Stimulated activated CD8-positive, alpha-beta memory T cell treated with anti-CD3 and anti-CD28 coated beads, Interleukin-4, amount 100 ng/mL, for 1 hour (primary cell): ENCODE results near the gene ATXN7L3.

ENCODE experiments used
- DNase-seq, 2 donors: peaks; one replicate each; pipeline ENCODE4 v3.0.0-alpha.2; 2020; ENCODE audit warnings: low read depth in 2 of 2, low spot score in 1 of 2

ATXN7L3 gene

GRCh38 chr17:44218344-44219107 lies 18.8 kb upstream of the ATXN7L3 start:
- peak in 1 of 2 donors; percentile 82 for DNase-seq

GRCh38 chr17:44217738-44218343 lies 18.2 kb upstream of the ATXN7L3 start:
- no peak for DNase-seq

DNA sequence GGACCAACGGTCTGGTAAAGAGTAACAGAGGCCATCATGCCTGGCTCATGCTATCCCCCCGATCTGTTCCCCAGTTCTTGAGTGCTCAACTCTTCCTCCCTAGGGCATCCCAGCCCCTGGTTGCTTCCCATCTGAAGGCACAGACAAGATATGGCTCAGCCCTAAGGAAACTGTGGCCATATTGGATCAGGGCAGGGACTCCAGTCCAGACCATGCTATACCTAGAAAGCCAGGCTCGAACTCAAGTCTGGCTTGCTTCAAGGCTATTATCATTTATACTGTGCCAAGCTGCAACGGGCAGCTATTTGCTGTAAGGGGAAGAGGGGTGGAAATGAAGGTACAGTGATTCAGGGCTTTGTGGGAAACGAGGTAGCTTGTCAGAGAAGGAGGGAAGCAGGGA lies 17.0 kb upstream of the ATXN7L3 start:
- no peak for DNase-seq

- no peak for DNase-seq
These were observed 16.5 kb upstream of the ATXN7L3 start for GRCh38 chr17:44216173-44216572.

GRCh38 chr17:44214896-44215295 lies 15.2 kb upstream of the ATXN7L3 start:
- no peak for DNase-seq

DNA sequence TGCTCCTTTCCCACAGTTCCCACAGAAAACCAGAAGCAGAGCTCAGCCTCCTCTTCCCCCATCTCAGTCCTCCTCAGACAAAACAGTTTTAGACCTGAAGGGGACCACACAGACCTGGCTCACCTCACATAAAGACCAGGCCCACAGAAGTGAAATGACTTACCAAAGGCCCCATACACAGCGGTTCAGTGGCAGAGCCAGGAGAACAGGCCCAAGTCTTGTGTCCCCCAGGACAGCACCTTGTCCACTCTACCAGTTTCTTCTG lies 14.5 kb upstream of the ATXN7L3 start:
- DNase-seq = no peak

DNA sequence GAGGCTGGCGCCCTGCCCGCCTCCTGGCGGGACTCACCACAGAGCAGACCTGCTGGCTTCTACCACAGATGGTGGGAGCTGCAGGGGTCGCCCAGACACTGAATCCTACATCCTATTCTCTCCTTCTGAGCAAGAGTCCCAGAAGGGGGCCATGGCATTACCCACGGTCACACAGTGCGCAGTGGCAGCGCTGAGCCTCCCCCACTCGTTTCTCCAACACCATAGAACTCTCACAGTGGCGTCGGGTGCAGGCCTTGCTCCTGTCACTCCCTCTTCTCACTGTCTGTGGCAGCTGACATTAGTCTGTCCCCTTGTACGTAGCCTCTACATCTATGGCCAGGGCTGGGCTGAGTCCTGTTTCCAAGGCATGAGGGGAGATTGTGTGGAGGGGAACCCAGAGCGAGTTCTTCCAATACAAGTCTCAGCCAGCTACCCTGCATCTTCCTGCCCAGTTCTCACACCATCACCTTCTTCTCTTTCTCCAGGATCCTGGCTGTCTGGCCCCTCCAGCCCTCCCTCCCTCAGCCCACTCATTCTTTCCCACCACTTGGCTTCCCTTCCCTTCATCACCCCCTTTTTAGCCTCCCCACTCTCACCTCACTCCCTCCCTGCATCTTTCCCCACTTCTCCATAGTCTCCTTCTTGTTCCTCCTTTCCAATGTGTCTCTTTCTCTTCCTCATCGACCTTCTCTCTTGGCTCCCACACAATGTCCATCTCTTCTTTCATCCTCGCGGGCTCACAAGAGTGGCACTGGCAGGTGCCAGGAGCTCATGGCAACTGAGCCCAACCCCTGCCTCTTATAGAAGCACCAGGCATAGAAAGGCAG lies 13.9 kb upstream of the ATXN7L3 start:
- no peak for DNase-seq

GRCh38 chr17:44212507-44213402 lies 13.1 kb upstream of the ATXN7L3 start:
- DNase-seq = no peak

- no peak for DNase-seq
These were observed 11.9 kb upstream of the ATXN7L3 start for GRCh38 chr17:44211281-44212265.

DNA sequence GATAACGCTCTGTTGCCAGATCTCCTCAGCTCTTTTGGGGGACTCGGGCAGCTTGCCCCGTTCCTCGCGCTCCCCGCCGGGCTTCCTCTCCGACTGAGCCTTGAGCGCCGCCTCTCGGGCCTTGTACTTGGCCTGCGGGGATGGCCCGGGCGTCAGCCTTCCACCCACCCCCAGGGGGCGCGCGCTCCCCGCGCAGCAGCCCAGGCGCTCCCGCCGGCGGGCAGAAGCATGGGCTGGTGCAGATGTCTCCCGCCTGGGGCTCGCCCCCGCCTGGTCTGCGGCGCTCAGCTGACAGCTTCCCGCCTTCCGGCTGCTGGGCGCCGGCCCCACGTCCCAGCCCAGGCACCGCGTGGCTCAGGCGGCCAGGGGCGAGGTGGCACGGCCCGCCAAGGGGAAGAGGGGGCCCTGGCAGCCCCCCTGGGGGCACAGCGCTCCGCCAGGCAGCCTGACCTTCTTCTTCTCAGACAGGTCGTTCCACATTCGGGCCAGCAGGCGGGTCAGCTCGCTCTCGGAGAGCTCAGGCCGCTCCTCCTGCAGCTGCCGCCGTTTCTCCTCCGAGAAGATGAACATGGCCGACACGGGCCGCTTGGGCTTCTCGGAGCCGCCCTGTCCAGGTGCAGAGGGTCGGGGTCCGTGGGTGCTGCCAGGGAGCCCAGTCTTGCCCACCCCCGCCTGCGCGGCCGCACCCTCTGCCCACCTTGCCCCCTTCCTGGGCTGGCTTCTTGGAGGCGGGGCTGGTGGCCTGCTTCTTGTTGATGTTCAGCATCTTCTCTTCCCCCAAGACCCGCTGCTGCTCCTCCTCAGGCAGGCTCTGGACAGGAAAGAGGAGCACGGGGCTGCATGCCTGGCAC lies 10.9 kb upstream of the ATXN7L3 start:
- peak; percentile 75 to 82 for DNase-seq

GRCh38 chr17:44209786-44210341 lies 10.2 kb upstream of the ATXN7L3 start:
- DNase-seq = no peak

- DNase-seq = no peak
These were observed 8.1 kb upstream of the ATXN7L3 start for GRCh38 chr17:44207743-44208142.

DNA sequence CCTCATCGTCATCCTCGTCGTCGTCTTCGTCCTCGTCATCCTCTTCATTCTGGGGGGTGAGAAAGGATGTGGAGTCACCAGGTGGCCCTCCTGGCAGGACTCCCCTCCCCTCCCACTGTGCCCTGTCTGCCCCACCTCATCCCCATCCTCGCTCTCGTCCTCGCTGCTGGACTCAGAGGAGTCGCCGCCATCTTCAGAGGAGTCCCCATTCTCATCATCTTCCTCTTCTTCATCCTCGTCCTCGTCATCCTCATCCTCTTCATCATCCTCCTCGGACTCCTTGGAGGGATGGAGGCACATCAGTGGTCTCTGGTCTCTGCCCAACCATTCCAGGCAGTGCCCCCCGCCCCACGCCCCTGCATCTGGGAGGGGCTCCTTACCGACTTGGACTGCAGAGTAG lies 7.6 kb upstream of the ATXN7L3 start:
- DNase-seq = no peak

DNA sequence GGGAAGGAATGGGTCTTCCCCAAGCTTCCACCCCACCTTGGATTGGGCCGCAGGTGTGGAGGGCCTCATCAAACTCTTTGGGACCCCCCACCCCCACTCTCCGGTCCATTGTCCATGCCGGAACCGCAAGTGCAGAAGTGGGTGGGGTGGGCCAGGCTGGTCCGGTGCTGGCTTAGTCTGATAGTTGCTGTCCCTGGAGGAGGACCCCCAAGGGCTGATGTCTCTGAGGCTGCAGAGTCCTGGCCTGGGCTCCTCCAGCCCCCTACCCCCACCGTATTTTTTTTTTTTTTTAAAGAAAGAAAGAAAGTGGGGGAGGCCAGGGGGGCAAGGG lies 7.1 kb upstream of the ATXN7L3 start:
- no peak for DNase-seq

- DNase-seq = no peak
These were observed 6.5 kb upstream of the ATXN7L3 start for GRCh38 chr17:44205962-44206824.

DNA sequence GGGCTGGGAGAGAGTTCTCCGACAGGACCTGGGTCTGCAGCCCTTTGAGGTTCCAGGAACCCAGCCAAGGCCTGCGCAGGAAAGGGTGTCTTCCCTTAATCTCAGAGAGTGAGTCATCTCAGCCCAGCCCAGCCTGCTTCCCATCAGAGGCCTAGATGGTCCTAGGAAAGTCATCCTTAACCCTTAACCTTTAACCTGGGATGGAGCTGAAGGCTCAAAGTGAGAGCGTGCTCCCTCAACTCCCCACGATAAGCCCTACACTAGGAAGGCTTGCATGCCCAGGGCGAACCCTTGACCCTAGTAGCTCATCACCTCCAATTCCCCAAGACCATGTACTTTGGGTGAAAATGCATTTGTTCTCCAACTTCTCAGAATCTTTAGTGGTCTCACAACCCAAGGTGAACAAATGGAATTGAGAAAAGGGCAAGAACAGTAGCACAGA lies 4.8 kb upstream of the ATXN7L3 start:
- no peak for DNase-seq

GRCh38 chr17:44203731-44204440 lies 4.2 kb upstream of the ATXN7L3 start:
- DNase-seq = no peak
